WTC11 (cell line): ENCODE data around the gene SHANK3.

Experiments used
- ESRRA ChIP-seq: sonication (generic); formaldehyde crosslinking; IDR thresholded peaks from 2 replicates; pipeline ENCODE4 v1.8.1; 2022; ENCODE audit warnings: mild to moderate bottlenecking, missing genetic modification reagents, borderline replicate concordance
- FOXK1 ChIP-seq: sonication (generic); formaldehyde crosslinking; IDR thresholded peaks from 2 replicates; pipeline ENCODE4 v1.8.0; 2022; ENCODE audit warnings: mild to moderate bottlenecking, moderate library complexity, missing genetic modification reagents
- JUN ChIP-seq: sonication (generic); formaldehyde crosslinking; IDR thresholded peaks from 2 replicates; pipeline ENCODE4 v1.8.0; 2023; ENCODE audit warnings: mild to moderate bottlenecking, missing genetic modification reagents
- NR2C2 ChIP-seq: sonication (generic); formaldehyde crosslinking; IDR thresholded peaks from 2 replicates; pipeline ENCODE4 v1.8.0; 2022; ENCODE audit warnings: mild to moderate bottlenecking, missing genetic modification reagents
- PRRX2 ChIP-seq: fragments of 250-450 bp; sonication (Bioruptor Pico); IDR thresholded peaks from 2 replicates; pipeline ENCODE4 v1.8.0; 2021; ENCODE audit warnings: mild to moderate bottlenecking
- SP1 ChIP-seq: sonication (generic); formaldehyde crosslinking; conservative IDR thresholded peaks from 2 replicates; pipeline ENCODE4 v1.8.1; 2022; ENCODE audit warnings: missing genetic modification reagents
- ZNF219 ChIP-seq: sonication (generic); formaldehyde crosslinking; IDR thresholded peaks from 2 replicates; pipeline ENCODE4 v1.8.0; 2023; ENCODE audit warnings: missing genetic modification reagents, mild to moderate bottlenecking, borderline replicate concordance
- ZNF263 ChIP-seq: sonication (generic); formaldehyde crosslinking; IDR thresholded peaks from 2 replicates; pipeline ENCODE4 v1.8.1; 2022; ENCODE audit warnings: low read depth, mild to moderate bottlenecking, moderate library complexity, missing genetic modification reagents
- TF ChIP-seq, protein P1 (sequence below): sonication (generic); formaldehyde crosslinking; IDR thresholded peaks from 2 replicates; pipeline ENCODE4 v1.8.1; 2022; ENCODE audit warnings: low read depth, missing genetic modification reagents, borderline replicate concordance
- TF ChIP-seq, protein P2 (sequence below): fragments of 200-600 bp; IDR thresholded peaks from 2 replicates; pipeline ENCODE4 v1.8.0; 2022; ENCODE audit warnings: antibody characterized with exemption
- TF ChIP-seq, protein P3 (sequence below): sonication (generic); formaldehyde crosslinking; IDR thresholded peaks from 2 replicates; pipeline ENCODE4 v1.8.1; 2023; ENCODE audit warnings: mild to moderate bottlenecking, moderate library complexity, missing genetic modification reagents
- TF ChIP-seq, protein P4 (sequence below): sonication (generic); formaldehyde crosslinking; IDR thresholded peaks from 2 replicates; pipeline ENCODE4 v1.8.1; 2022; ENCODE audit warnings: missing genetic modification reagents, borderline replicate concordance
- TF ChIP-seq, protein P5 (sequence below): sonication (generic); formaldehyde crosslinking; conservative IDR thresholded peaks from 2 replicates; pipeline ENCODE4 v1.8.1; 2022; ENCODE audit warnings: mild to moderate bottlenecking, missing genetic modification reagents

DNA sequence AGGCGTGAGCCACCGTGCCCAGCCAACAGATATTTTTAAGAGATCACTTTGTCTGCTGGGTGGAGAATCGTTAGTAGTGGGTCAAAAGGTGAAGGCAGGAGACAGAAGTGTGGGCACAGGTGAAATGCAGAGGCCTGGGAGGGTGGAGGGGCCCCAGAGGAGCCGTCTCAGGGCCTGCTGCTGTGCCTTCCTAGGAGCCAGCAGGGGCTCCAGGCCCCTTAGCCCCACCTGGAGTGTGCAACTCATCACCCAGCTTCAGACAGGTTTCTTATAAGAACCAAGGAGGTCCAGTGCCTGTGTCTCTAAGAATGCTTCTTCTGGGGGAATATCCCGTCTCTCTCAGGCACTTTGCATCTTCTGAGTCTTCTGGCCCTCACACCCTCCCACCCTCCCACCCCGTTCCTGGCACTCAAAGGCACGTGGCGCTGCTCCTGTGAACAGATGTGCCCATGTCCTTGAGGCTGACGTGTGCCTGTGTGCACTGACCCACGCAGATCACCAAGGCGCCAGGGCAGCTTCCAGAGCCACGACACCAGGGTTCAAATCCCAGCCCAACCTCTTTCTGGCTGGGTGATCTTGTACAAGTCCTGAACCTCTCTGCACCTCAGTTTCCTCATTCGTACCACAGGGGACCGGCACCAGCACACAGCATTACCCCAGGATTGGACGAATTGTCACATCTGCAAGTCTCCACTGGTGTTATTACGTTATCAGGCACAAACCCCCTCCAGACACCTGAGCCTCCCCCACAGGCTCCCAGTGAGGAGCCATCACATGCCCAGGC lies 48.1 kb upstream of the SHANK3 start:
- TF ChIP-seq, protein P1, sequence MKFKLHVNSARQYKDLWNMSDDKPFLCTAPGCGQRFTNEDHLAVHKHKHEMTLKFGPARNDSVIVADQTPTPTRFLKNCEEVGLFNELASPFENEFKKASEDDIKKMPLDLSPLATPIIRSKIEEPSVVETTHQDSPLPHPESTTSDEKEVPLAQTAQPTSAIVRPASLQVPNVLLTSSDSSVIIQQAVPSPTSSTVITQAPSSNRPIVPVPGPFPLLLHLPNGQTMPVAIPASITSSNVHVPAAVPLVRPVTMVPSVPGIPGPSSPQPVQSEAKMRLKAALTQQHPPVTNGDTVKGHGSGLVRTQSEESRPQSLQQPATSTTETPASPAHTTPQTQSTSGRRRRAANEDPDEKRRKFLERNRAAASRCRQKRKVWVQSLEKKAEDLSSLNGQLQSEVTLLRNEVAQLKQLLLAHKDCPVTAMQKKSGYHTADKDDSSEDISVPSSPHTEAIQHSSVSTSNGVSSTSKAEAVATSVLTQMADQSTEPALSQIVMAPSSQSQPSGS = no peak
- TF ChIP-seq, protein P2, sequence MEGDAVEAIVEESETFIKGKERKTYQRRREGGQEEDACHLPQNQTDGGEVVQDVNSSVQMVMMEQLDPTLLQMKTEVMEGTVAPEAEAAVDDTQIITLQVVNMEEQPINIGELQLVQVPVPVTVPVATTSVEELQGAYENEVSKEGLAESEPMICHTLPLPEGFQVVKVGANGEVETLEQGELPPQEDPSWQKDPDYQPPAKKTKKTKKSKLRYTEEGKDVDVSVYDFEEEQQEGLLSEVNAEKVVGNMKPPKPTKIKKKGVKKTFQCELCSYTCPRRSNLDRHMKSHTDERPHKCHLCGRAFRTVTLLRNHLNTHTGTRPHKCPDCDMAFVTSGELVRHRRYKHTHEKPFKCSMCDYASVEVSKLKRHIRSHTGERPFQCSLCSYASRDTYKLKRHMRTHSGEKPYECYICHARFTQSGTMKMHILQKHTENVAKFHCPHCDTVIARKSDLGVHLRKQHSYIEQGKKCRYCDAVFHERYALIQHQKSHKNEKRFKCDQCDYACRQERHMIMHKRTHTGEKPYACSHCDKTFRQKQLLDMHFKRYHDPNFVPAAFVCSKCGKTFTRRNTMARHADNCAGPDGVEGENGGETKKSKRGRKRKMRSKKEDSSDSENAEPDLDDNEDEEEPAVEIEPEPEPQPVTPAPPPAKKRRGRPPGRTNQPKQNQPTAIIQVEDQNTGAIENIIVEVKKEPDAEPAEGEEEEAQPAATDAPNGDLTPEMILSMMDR = no peak
- no peak for TF ChIP-seq ZNF263 (CRISPR knock-in tag)
- TF ChIP-seq ESRRA (CRISPR knock-in tag) = no peak
- TF ChIP-seq FOXK1 = no peak
- TF ChIP-seq, protein P3, sequence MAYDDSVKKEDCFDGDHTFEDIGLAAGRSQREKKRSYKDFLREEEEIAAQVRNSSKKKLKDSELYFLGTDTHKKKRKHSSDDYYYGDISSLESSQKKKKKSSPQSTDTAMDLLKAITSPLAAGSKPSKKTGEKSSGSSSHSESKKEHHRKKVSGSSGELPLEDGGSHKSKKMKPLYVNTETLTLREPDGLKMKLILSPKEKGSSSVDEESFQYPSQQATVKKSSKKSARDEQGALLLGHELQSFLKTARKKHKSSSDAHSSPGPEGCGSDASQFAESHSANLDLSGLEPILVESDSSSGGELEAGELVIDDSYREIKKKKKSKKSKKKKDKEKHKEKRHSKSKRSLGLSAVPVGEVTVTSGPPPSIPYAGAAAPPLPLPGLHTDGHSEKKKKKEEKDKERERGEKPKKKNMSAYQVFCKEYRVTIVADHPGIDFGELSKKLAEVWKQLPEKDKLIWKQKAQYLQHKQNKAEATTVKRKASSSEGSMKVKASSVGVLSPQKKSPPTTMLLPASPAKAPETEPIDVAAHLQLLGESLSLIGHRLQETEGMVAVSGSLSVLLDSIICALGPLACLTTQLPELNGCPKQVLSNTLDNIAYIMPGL (CRISPR knock-in tag) = no peak
- TF ChIP-seq JUN (CRISPR knock-in tag) = no peak
- no peak for TF ChIP-seq NR2C2 (CRISPR knock-in tag)
- TF ChIP-seq, protein P4, sequence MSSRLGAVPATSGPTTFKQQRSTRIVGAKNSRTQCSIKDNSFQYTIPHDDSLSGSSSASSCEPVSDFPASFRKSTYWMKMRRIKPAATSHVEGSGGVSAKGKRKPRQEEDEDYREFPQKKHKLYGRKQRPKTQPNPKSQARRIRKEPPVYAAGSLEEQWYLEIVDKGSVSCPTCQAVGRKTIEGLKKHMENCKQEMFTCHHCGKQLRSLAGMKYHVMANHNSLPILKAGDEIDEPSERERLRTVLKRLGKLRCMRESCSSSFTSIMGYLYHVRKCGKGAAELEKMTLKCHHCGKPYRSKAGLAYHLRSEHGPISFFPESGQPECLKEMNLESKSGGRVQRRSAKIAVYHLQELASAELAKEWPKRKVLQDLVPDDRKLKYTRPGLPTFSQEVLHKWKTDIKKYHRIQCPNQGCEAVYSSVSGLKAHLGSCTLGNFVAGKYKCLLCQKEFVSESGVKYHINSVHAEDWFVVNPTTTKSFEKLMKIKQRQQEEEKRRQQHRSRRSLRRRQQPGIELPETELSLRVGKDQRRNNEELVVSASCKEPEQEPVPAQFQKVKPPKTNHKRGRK (CRISPR knock-in tag) = no peak
- no peak for TF ChIP-seq ZNF219
- TF ChIP-seq SP1 (CRISPR knock-in tag) = no peak
- TF ChIP-seq PRRX2 = no peak
- TF ChIP-seq, protein P5, sequence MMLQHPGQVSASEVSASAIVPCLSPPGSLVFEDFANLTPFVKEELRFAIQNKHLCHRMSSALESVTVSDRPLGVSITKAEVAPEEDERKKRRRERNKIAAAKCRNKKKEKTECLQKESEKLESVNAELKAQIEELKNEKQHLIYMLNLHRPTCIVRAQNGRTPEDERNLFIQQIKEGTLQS = no peak
